IMR-90 (cell line): ENCODE results near the gene SORBS1. TPM values are rescaled to one million over a fixed set of nuclear protein-coding genes. Genes with fewer than 3 reads are reported as not detected.

ENCODE experiments used
- ATAC-seq: fragments of 200-7000 bp; cut with Tn5 transposase; 2 replicates; pipeline ENCODE4 v1.9.1; 2020; ENCODE audit warnings: low read depth, mild to moderate bottlenecking, moderate library complexity
- BruUV-seq: library from RNA; stranded (reverse); fragments of 400-500 nt; replicated peaks from 2 replicates; lab custom pipeline; 2021; lab: Mats Ljungman, UMichigan
- CTCF ChIA-PET: fragments of 300-600 bp; formaldehyde crosslinking; extraction: SDS; loops from one replicate; lab custom pipeline; 2021; ENCODE audit warnings: antibody characterized with exemption; lab: Yijun Ruan, JAX
- POLR2A ChIA-PET: fragments of 300-600 bp; sonication (Branson Sonifier 250); formaldehyde crosslinking; loops from one replicate; lab custom pipeline; 2022; ENCODE audit warnings: antibody characterized with exemption; ENCODE audit not compliant: unreplicated experiment; lab: Charles Lee
- DNase-seq: peaks from one replicate; pipeline ENCODE4 v3.0.0; 2013
- H2AFZ ChIP-seq: replicated peaks from 2 replicates; pipeline ENCODE3; 2013; ENCODE audit warnings: low read length, mild to moderate bottlenecking; ENCODE audit not compliant: poor library complexity
- H2AK5ac ChIP-seq: 2 replicates; pipeline ENCODE4 v1.6.1; 2013; ENCODE audit warnings: low read depth, low read length, inconsistent platforms
- H2AK9ac ChIP-seq: replicated peaks from 2 replicates; pipeline ENCODE3; 2013; ENCODE audit warnings: mild to moderate bottlenecking, low read depth, low read length, moderate library complexity; ENCODE audit not compliant: poor library complexity
- H2BK120ac ChIP-seq: 2 replicates; pipeline ENCODE4 v1.6.1; 2013; ENCODE audit warnings: low read depth, low read length, inconsistent platforms
- H2BK15ac ChIP-seq: 3 replicates; pipeline ENCODE4 v1.6.1; 2013; ENCODE audit warnings: low read depth, low read length, inconsistent platforms
- H2BK20ac ChIP-seq: 2 replicates; pipeline ENCODE4 v1.6.1; 2013; ENCODE audit warnings: low read depth, mild to moderate bottlenecking, inconsistent platforms, low read length, moderate library complexity
- H2BK5ac ChIP-seq: 2 replicates; pipeline ENCODE4 v1.6.1; 2013; ENCODE audit warnings: mild to moderate bottlenecking, low read depth, low read length, inconsistent platforms; ENCODE audit not compliant: poor library complexity, severe bottlenecking
- H3K14ac ChIP-seq: replicated peaks from 2 replicates; pipeline ENCODE4 v1.6.1; 2013; ENCODE audit warnings: low read depth, low read length, inconsistent platforms
- H3K18ac ChIP-seq: 2 replicates; pipeline ENCODE4 v1.6.1; 2013; ENCODE audit warnings: low read depth, low read length, control low read depth
- H3K23ac ChIP-seq: 2 replicates; pipeline ENCODE4 v1.6.1; 2013; ENCODE audit warnings: low read depth, low read length, inconsistent platforms
- H3K27ac ChIP-seq: 2 replicates; pipeline ENCODE4 v1.5.1; 2013; ENCODE audit warnings: mild to moderate bottlenecking, control low read depth, low read length; ENCODE audit not compliant: insufficient read depth
- H3K27me3 ChIP-seq: 2 replicates; pipeline ENCODE4 v1.6.1; 2013; ENCODE audit warnings: low read length; ENCODE audit not compliant: control insufficient read depth, insufficient read depth
- H3K36me3 ChIP-seq: 2 replicates; pipeline ENCODE4 v1.6.1; 2013; ENCODE audit warnings: low read length, mixed read lengths; ENCODE audit not compliant: control insufficient read depth, insufficient read depth
- H3K4ac ChIP-seq: 2 replicates; pipeline ENCODE4 v1.6.1; 2013; ENCODE audit warnings: low read depth, low read length, inconsistent platforms
- H3K4me1 ChIP-seq: 2 replicates; pipeline ENCODE4 v1.6.1; 2013; ENCODE audit warnings: low read length, mixed read lengths; ENCODE audit not compliant: control insufficient read depth, insufficient read depth
- H3K4me2 ChIP-seq: 2 replicates; pipeline ENCODE4 v1.6.1; 2013; ENCODE audit warnings: low read depth, mild to moderate bottlenecking, control low read depth, low read length, moderate library complexity
- H3K4me3 ChIP-seq: 2 replicates; pipeline ENCODE4 v1.5.1; 2013; ENCODE audit warnings: low read depth, mild to moderate bottlenecking, control low read depth, low read length, moderate library complexity; ENCODE audit not compliant: insufficient read depth
- H3K56ac ChIP-seq: 2 replicates; pipeline ENCODE4 v1.6.1; 2013; ENCODE audit warnings: low read length, inconsistent platforms; ENCODE audit not compliant: insufficient read depth; ENCODE audit errors: extremely low read depth
- H3K79me1 ChIP-seq, 2 experiments: 2 replicates each; pipeline ENCODE4 v1.6.1; 2013; ENCODE audit warnings: low read length in 2 of 2, inconsistent platforms in 1 of 2, low read depth in 1 of 2
- H3K9ac ChIP-seq: 2 replicates; pipeline ENCODE4 v1.6.1; 2013; ENCODE audit warnings: low read depth, low read length, control low read depth
- H3K9me1 ChIP-seq: 2 replicates; pipeline ENCODE4 v1.6.1; 2013; ENCODE audit warnings: low read length, inconsistent platforms; ENCODE audit not compliant: insufficient read depth
- H3K9me3 ChIP-seq: 2 replicates; pipeline ENCODE4 v1.6.1; 2013; ENCODE audit warnings: low read length; ENCODE audit not compliant: control insufficient read depth, insufficient read depth
- H4K20me1 ChIP-seq: 2 replicates; pipeline ENCODE4 v1.6.1; 2013; ENCODE audit warnings: low read length, inconsistent platforms; ENCODE audit not compliant: insufficient read depth
- H4K5ac ChIP-seq: 2 replicates; pipeline ENCODE4 v1.6.1; 2013; ENCODE audit warnings: mild to moderate bottlenecking, low read depth, low read length, control low read depth
- H4K8ac ChIP-seq, 2 experiments: 2 replicates each; pipeline ENCODE4 v1.6.1; 2013; ENCODE audit warnings: low read depth in 2 of 2, low read length in 2 of 2, control low read depth in 1 of 2, inconsistent platforms in 1 of 2
- H4K91ac ChIP-seq: 2 replicates; pipeline ENCODE4 v1.6.1; 2013; ENCODE audit warnings: low read depth, low read length, inconsistent platforms; ENCODE audit not compliant: insufficient read depth
- BHLHE40 ChIP-seq: fragments of 150-350 bp; IDR thresholded peaks from 2 replicates; pipeline ENCODE4 v1.6.1; 2016; ENCODE audit warnings: mild to moderate bottlenecking, low read depth, low read length
- CEBPB ChIP-seq: IDR thresholded peaks from 2 replicates; pipeline ENCODE4 v1.6.1; 2012; ENCODE audit warnings: low read depth, low read length, improper control_type of control experiment
- CHD1 ChIP-seq: IDR thresholded peaks from 2 replicates; pipeline ENCODE4 v1.6.1; 2012; ENCODE audit warnings: low read depth, low read length, improper control_type of control experiment
- CTCF ChIP-seq: conservative IDR thresholded peaks from 2 replicates; pipeline ENCODE4 v1.5.1; 2012; ENCODE audit warnings: mild to moderate bottlenecking, low read depth, low read length, improper control_type of control experiment
- FOS ChIP-seq: fragments of 150-350 bp; IDR thresholded peaks from 2 replicates; pipeline ENCODE4 v1.6.1; 2016; ENCODE audit warnings: low read depth, low read length
- MAFK ChIP-seq: IDR thresholded peaks from 2 replicates; pipeline ENCODE4 v1.6.1; 2012; ENCODE audit warnings: low read depth, low read length, improper control_type of control experiment
- MAZ ChIP-seq: IDR thresholded peaks from 2 replicates; pipeline ENCODE4 v1.6.1; 2012; ENCODE audit warnings: low read depth, mild to moderate bottlenecking, low read length, improper control_type of control experiment, moderate library complexity, borderline replicate concordance
- MXI1 ChIP-seq: IDR thresholded peaks from 2 replicates; pipeline ENCODE4 v1.6.1; 2012; ENCODE audit warnings: low read depth, mild to moderate bottlenecking, low read length, moderate library complexity, borderline replicate concordance
- NFE2L2 ChIP-seq: fragments of 150-350 bp; IDR thresholded peaks from 2 replicates; pipeline ENCODE4 v1.6.1; 2016; ENCODE audit warnings: low read depth, mild to moderate bottlenecking, low read length
- POLR2A ChIP-seq: IDR thresholded peaks from 2 replicates; pipeline ENCODE4 v1.6.1; 2012; ENCODE audit warnings: mild to moderate bottlenecking, low read depth, low read length
- RAD21 ChIP-seq: IDR thresholded peaks from 2 replicates; pipeline ENCODE4 v1.6.1; 2012; ENCODE audit warnings: low read length, improper control_type of control experiment
- RCOR1 ChIP-seq: IDR thresholded peaks from 2 replicates; pipeline ENCODE4 v1.6.1; 2012; ENCODE audit warnings: mild to moderate bottlenecking, low read length, improper control_type of control experiment; ENCODE audit not compliant: insufficient replicate concordance
- RFX5 ChIP-seq: IDR thresholded peaks from 2 replicates; pipeline ENCODE4 v1.8.0; 2012; ENCODE audit warnings: low read depth, mild to moderate bottlenecking, low read length, moderate library complexity
- SMC3 ChIP-seq: fragments of 150-350 bp; IDR thresholded peaks from 2 replicates; pipeline ENCODE4 v1.6.1; 2016; ENCODE audit warnings: low read depth, mild to moderate bottlenecking, antibody characterized with exemption, low read length, moderate library complexity
- WGBS, 2 experiments: methylation state at CpG; one replicate each; pipeline versions ENCODE4 v1.1.5 to v1.1.7; 2013; ENCODE audit warnings: missing lambda C conversion rate in 2 of 2; ENCODE audit not compliant: insufficient read length in 1 of 2; ENCODE audit errors: extremely low coverage in 2 of 2; 5-methylcytosine and 5-hydroxymethylcytosine counted together
- dilution Hi-C: fragments of 300-500 bp; cut with HindIII; formaldehyde crosslinking; loops from one replicate; pipeline ENCODE4 v1.14.3; 2018; ENCODE audit warnings: low sequenced_read_pairs; ENCODE audit not compliant: unreplicated experiment
- in situ Hi-C: fragments of 300-500 bp; cut with MboI; formaldehyde crosslinking; loops from 3 replicates; pipeline ENCODE4 v1.14.3; 2019; ENCODE audit warnings: low sequenced_read_pairs, inconsistent platforms, mixed read lengths
- intact Hi-C: fragments of 100-400 bp; cut with micrococcal nuclease; formaldehyde crosslinking; loops from 2 replicates; pipeline ENCODE4 v1.10.0; 2022
- polyA plus RNA-seq, 3 experiments: library from polyadenylated mRNA; depleted of rRNA; stranded (reverse); fragments of >200 nt; gene quantifications; 2 replicates each; pipeline ENCODE4 v1.2.3, GENCODE V29; 2012; ENCODE audit warnings: low replicate concordance in 1 of 3
- total RNA-seq: library from RNA; depleted of rRNA; stranded (reverse); fragments of >200 nt; gene quantifications from 2 replicates; pipeline ENCODE4 v1.2.3, GENCODE V29; 2012
- TF ChIP-seq, protein P1 (sequence below): fragments of 150-350 bp; IDR thresholded peaks from 2 replicates; pipeline ENCODE4 v1.6.1; 2016; ENCODE audit warnings: low read depth, mild to moderate bottlenecking, low read length, moderate library complexity, borderline replicate concordance
- TF ChIP-seq, protein P2 (sequence below): fragments of 150-350 bp; IDR thresholded peaks from 2 replicates; pipeline ENCODE4 v1.6.1; 2017; ENCODE audit warnings: mild to moderate bottlenecking, antibody characterized with exemption, low read length, low read depth

The SORBS1 gene
- total and polyA plus RNA-seq, 2 of the 4 experiments (the other 2 are of a cell fraction) = 0.18 to 0.32 TPM

DNA sequence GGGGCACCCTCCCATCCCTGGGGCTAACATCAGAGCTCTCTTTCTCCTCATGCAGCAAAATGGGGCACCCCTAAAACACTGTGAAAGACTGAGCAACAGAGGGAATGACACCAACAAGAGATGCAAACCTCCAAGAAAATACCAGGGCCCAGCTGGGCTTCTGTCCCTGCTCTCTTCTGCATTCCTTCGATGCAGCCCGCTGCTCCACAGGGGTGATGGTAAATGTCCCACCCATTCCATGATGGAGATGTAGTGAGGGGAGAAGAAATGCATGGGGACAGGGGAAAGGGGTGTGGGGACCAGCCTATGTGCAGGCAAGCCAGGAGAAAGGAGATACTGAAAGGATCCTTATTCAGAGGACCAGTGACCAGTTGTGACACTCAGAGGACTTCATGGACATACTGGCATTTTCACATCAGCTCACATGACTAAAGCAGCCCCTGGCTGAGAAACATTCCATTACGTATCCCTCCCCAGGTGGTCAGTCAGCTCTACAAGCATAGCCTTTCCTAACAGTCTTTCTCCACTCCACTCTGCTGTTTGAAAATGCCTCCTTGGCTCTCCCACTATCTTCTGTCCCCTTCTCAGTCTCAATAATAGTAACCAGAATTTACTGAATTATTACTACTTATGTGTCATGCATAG is 13.3 kb downstream of the SORBS1 start:
- DNase-seq = no peak
- no peaks in the 10 kb centered on the region for H3K9me3 ChIP-seq

More for the DNA sequence above, 13.3 kb downstream of the SORBS1 start:
- H4K91ac ChIP-seq = no peak overlapping the region
- no peak overlapping the region for H3K4ac ChIP-seq
- H3K27me3 ChIP-seq = no peaks in the 10 kb centered on the region; the same call in 1 of the 2 replicates
- no peak overlapping the region for H2BK15ac ChIP-seq
- in situ Hi-C loops (no loop called here), dilution Hi-C loops (no loop called here), intact Hi-C loops (no loop called here)
- no peak overlapping the region for H2AK5ac ChIP-seq
- H4K8ac ChIP-seq = no peak overlapping the region
- H3K4me2 ChIP-seq = no peak overlapping the region
- H3K27ac ChIP-seq = no peak overlapping the region
- H3K9ac ChIP-seq = no peak overlapping the region
- no peak overlapping the region for H3K18ac ChIP-seq
- no peak overlapping the region for H2AFZ ChIP-seq
- H2BK120ac ChIP-seq = no peak overlapping the region
- no peaks in the 10 kb centered on the region for H3K9me1 ChIP-seq
- no peak overlapping the region for H3K56ac ChIP-seq
- H2BK5ac ChIP-seq = no peak overlapping the region
- no TSS peak for BruUV-seq
- no peak overlapping the region for H3K4me3 ChIP-seq
- H2BK20ac ChIP-seq = no peak overlapping the region
- TF ChIP-seq SMC3 (no peak), MXI1 (no peak), FOS (no peak), RCOR1 (no peak), RAD21 (no peak), CHD1 (no peak), RFX5 (no peak), MAZ (no peak), BHLHE40 (no peak), CEBPB (no peak), CTCF (no peak), NFE2L2 (no peak), MAFK (no peak), POLR2A (no peak)
- TF ChIP-seq, protein P1, sequence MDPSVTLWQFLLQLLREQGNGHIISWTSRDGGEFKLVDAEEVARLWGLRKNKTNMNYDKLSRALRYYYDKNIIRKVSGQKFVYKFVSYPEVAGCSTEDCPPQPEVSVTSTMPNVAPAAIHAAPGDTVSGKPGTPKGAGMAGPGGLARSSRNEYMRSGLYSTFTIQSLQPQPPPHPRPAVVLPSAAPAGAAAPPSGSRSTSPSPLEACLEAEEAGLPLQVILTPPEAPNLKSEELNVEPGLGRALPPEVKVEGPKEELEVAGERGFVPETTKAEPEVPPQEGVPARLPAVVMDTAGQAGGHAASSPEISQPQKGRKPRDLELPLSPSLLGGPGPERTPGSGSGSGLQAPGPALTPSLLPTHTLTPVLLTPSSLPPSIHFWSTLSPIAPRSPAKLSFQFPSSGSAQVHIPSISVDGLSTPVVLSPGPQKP = no peak
- TF ChIP-seq, protein P2, sequence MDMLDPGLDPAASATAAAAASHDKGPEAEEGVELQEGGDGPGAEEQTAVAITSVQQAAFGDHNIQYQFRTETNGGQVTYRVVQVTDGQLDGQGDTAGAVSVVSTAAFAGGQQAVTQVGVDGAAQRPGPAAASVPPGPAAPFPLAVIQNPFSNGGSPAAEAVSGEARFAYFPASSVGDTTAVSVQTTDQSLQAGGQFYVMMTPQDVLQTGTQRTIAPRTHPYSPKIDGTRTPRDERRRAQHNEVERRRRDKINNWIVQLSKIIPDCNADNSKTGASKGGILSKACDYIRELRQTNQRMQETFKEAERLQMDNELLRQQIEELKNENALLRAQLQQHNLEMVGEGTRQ = no peak
- H3K36me3 ChIP-seq = no peaks in the 10 kb centered on the region
- no peaks in the 10 kb centered on the region for H3K4me1 ChIP-seq
- CTCF ChIA-PET = no interaction called here
- POLR2A ChIA-PET = no interaction called here
- H3K14ac ChIP-seq = no peak overlapping the region
- no peaks in the 10 kb centered on the region for H3K79me1 ChIP-seq
- H4K5ac ChIP-seq = no peak overlapping the region
- H2AK9ac ChIP-seq = no peak overlapping the region
- no peak for ATAC-seq
- no peak overlapping the region for H3K23ac ChIP-seq
- 63% methylated on average over 3 of the region's 3 CpGs; no CpG with 5 or more reads in 1 of the 2 experiments for WGBS, 2 experiments
- no peaks in the 10 kb centered on the region for H4K20me1 ChIP-seq
